ENCODE measurements around the gene LRRC8B.

- TF ChIP-seq, protein P1, sequence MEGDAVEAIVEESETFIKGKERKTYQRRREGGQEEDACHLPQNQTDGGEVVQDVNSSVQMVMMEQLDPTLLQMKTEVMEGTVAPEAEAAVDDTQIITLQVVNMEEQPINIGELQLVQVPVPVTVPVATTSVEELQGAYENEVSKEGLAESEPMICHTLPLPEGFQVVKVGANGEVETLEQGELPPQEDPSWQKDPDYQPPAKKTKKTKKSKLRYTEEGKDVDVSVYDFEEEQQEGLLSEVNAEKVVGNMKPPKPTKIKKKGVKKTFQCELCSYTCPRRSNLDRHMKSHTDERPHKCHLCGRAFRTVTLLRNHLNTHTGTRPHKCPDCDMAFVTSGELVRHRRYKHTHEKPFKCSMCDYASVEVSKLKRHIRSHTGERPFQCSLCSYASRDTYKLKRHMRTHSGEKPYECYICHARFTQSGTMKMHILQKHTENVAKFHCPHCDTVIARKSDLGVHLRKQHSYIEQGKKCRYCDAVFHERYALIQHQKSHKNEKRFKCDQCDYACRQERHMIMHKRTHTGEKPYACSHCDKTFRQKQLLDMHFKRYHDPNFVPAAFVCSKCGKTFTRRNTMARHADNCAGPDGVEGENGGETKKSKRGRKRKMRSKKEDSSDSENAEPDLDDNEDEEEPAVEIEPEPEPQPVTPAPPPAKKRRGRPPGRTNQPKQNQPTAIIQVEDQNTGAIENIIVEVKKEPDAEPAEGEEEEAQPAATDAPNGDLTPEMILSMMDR (IDR thresholded peaks at IDR 0.05; ENCODE audit: poor library complexity): no peak
- TF ChIP-seq EZH2 (IDR thresholded peaks at IDR 0.05; ENCODE audit: borderline replicate concordance): no peak
Measured at GRCh38 chr1:89538361-89538760, 13.7 kb downstream of the LRRC8B start.

Data from hepatocyte (in vitro differentiated cells).